Testis (tissue), 3 donors: ENCODE results near the gene MPP1. TPM values are rescaled to one million over a fixed set of nuclear protein-coding genes. Genes with fewer than 3 reads are reported as not detected.

ENCODE experiments used
- DNase-seq: peaks from one replicate; pipeline ENCODE4 v3.0.0-alpha.2; 2019
- H3K27ac ChIP-seq, 2 donors: fragments of 200-600 bp; sonication (generic); one replicate each; pipeline ENCODE4 v1.5.1; 2019
- H3K27me3 ChIP-seq: fragments of 200-600 bp; sonication (generic); one replicate; pipeline ENCODE4 v1.5.1; 2019
- H3K36me3 ChIP-seq: fragments of 200-600 bp; sonication (generic); one replicate; pipeline ENCODE4 v1.5.1; 2017; ENCODE audit warnings: low read depth; ENCODE audit errors: missing control alignments
- H3K4me1 ChIP-seq: fragments of 200-600 bp; sonication (generic); one replicate; pipeline ENCODE4 v1.5.1; 2019
- H3K4me3 ChIP-seq, 2 donors: fragments of 200-600 bp; sonication (generic); one replicate each; pipeline ENCODE4 v1.5.1; 2017 to 2019
- H3K9me3 ChIP-seq: fragments of 200-600 bp; sonication (generic); one replicate; pipeline ENCODE4 v1.5.1; 2017
- CTCF ChIP-seq, 3 experiments: fragments of 450-650 bp in 2 of 3; fragments of 200-600 bp in 1 of 3; sonication (generic) in 1 of 3; IDR thresholded peaks; one replicate each; pipeline ENCODE4 v1.5.1; 2016 to 2019; ENCODE audit warnings: antibody characterized with exemption in 3 of 3, mild to moderate bottlenecking in 2 of 3, moderate library complexity in 1 of 3
- POLR2A ChIP-seq: fragments of 450-650 bp; IDR thresholded peaks from one replicate; pipeline ENCODE4 v1.6.1; 2017; ENCODE audit warnings: antibody characterized with exemption, mild to moderate bottlenecking, moderate library complexity
- WGBS, 2 donors: methylation state at CpG; one replicate each; pipeline ENCODE4 v1.1.5; 2018; 5-methylcytosine and 5-hydroxymethylcytosine counted together
- intact Hi-C: fragments of 100-400 bp; cut with DNase I; formaldehyde crosslinking; loops from one replicate; pipeline ENCODE4 v1.15.1; 2023; ENCODE audit warnings: low total_unique reads
- polyA plus RNA-seq: library from polyadenylated mRNA; stranded (reverse); fragments of 350-450 nt; fragmentation: Illumina TruSeq; extraction: RNeasy Lipid Tissue Mini Kit (QIAGEN cat#74804); gene quantifications from one replicate; pipeline ENCODE4 v1.2.3, GENCODE V29; 2014; ENCODE audit warnings: low read depth, low replicate concordance; ENCODE audit not compliant: insufficient read depth
- total RNA-seq, 2 donors: library from RNA; depleted of rRNA; stranded (reverse); fragments of >200 nt; gene quantifications; one replicate each; pipeline ENCODE4 v1.2.3, GENCODE V29; 2016

The MPP1 gene
- total and polyA plus RNA-seq, 3 donors from 2014 or later = 21.9 to 46.2 (median 36.4) TPM

- H3K36me3 ChIP-seq = no peaks in the 10 kb centered on the region
- no peaks in the 10 kb centered on the region for H3K9me3 ChIP-seq
- peak overlapping the region; percentile 55 to 70 for H3K4me3 ChIP-seq
- no peaks in the 10 kb centered on the region for H3K4me1 ChIP-seq
- TF ChIP-seq POLR2A = no peak
- no peak for TF ChIP-seq CTCF (IDR thresholded peaks at IDR 0.05)
- WGBS, 2 donors = 6 to 10% methylated on average over 2 to 16 of the region's 20 CpGs
- H3K27ac ChIP-seq = peak overlapping the region in 1 of 2 donors; percentile 64
- no peaks in the 10 kb centered on the region for H3K27me3 ChIP-seq
- intact Hi-C loops = no loop called here
- DNase-seq = peak; percentile 39
Observed at GRCh38 chrX:154751203-154751668, 54.0 kb downstream of the MPP1 start.

DNA sequence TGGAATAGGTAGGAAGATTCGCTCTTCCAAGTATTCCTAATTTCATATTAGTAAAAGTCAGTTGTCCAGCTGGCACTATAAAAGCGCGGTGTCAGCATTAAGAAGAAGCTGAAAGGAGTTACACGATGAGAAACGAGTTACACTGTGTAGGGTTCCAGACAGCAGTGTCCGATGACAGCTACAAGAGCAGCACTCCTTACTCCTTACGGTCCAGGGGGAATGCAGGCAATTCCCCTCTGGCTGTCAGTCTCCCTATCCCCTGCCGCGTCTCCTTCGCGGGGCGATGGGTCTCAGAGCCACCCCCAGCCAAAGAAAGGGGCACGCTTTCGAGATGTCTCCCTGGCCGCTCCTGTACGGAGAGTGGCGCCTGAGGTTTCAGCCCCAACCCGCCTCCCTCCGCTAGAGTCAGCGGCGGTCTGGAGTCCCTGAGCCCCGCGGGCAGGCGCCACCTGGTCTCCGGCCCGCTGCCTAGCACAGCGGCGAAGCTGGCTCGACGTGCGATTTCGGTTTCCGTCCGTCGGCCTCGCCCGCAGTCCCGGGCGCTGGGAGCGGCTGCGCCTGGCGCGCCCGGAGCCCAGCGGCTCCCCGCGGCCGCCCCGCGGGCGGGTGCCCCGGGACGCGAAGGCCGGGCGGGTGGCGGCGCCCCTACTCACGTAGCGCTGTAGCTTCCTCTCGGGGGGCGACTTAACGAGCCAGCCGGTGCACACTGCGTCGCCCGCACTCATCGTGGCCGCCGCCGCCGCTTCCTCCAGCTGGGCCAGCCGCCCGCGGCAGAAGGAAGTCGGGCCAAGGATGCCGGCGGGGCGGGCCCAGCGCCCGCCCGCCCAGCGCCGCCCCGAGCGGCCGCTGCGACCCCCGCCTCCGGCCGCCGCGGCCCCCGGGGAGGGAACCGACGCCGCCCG, 54.7 kb downstream of the MPP1 start, which contains the start of gene GAB3:
TSS of gene GAB3 (minus strand) at position 777 of the 902 bp plus-strand sequence. CDS start at position 725, 52 bp downstream.
- intact Hi-C loops = no loop called here
- H3K4me1 ChIP-seq = no peaks in the 10 kb centered on the region
- 0% methylated on average over 6 to 17 of the region's 98 CpGs for WGBS, 2 donors
- no peaks in the 10 kb centered on the region for H3K27me3 ChIP-seq
- peak; percentile 48 for DNase-seq
- peak within 1 kb of the TSS; percentile 37 to 64 for H3K27ac ChIP-seq
- no peaks in the 10 kb centered on the region for H3K9me3 ChIP-seq
- H3K36me3 ChIP-seq = no peaks in the 10 kb centered on the region
- TF ChIP-seq CTCF (IDR thresholded peaks at IDR 0.05) (no peak), POLR2A (no peak)
- peak within 1 kb of the TSS; percentile 55 to 70 for H3K4me3 ChIP-seq

GRCh38 chrX:154749856-154750255, 55.4 kb downstream of the MPP1 start:
- Histone ChIP-seq H3K9me3 (no peaks in the 10 kb centered on the region), H3K27ac (peak overlapping the region; percentile 37 to 64), H3K4me1 (no peaks in the 10 kb centered on the region), H3K4me3 (peak overlapping the region; percentile 55 to 70), H3K36me3 (no peaks in the 10 kb centered on the region), H3K27me3 (no peaks in the 10 kb centered on the region)
- intact Hi-C loops = no loop called here
- no peak for TF ChIP-seq POLR2A
- TF ChIP-seq CTCF (IDR thresholded peaks at IDR 0.05) = no peak
- 3 to 8% methylated on average over 6 of the region's 6 CpGs for WGBS, 2 donors
- DNase-seq = no peak

DNA sequence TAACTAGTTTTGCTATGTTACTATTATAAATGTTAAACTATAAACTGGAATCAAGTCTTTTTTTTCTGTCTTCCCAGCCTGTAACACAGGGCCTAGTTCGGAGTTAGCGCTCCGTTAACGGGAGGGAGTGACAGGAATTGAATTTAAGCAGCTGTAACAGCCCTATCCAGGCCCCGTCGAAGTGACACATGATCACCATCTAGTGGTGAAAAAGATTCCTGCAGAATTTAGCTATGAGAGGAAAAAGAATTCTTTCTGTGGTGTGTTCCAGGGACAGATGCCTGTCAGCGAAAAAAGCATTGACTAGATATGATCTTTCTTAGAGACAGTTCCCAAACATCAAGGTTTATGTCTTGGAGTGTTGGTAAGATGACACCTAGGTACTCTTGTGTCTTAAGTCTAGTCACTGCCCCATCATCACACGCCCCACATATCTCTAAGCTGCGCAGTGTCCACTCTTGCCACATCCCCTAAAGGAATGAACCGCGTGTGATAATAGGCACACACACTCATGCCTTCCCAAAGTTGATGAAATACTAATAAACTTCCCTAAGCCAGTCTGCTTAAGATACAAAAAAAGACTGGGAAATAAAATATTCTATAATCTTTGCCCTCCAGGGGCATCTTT, 56.5 kb downstream of the MPP1 start:
- peak; percentile 46 for DNase-seq
- TF ChIP-seq POLR2A = no peak
- peak; percentile 60 to 73 (median 60) for TF ChIP-seq CTCF (IDR thresholded peaks at IDR 0.05)
- WGBS, 2 donors = 22 to 25% methylated on average over 11 of the region's 11 CpGs
- no peaks in the 10 kb centered on the region for H3K4me1 ChIP-seq
- H3K4me3 ChIP-seq = no peak overlapping the region
- H3K36me3 ChIP-seq = no peaks in the 10 kb centered on the region
- H3K9me3 ChIP-seq = no peaks in the 10 kb centered on the region
- no peaks in the 10 kb centered on the region for H3K27me3 ChIP-seq
- intact Hi-C loops = no loop called here
- no peak overlapping the region for H3K27ac ChIP-seq
